HEK293 (cell line): ENCODE measurements around the gene PPIL6.

Experiments used
- BCL6B ChIP-seq: fragments of 450-650 bp; formaldehyde crosslinking; IDR thresholded peaks from 2 replicates; pipeline ENCODE4 v1.5.1; 2017; ENCODE audit warnings: missing biosample characterization, missing genetic modification characterization
- FEZF1 ChIP-seq: fragments of 450-650 bp; formaldehyde crosslinking; IDR thresholded peaks from 2 replicates; pipeline ENCODE4 v1.5.1; 2016; ENCODE audit warnings: missing biosample characterization, missing genetic modification characterization
- GFI1B ChIP-seq: fragments of 450-650 bp; formaldehyde crosslinking; IDR thresholded peaks from 2 replicates; pipeline ENCODE4 v1.5.1; 2016; ENCODE audit warnings: missing biosample characterization, missing genetic modification characterization
- HOXD13 ChIP-seq: sonication (generic); formaldehyde crosslinking; IDR thresholded peaks from 2 replicates; pipeline ENCODE4 v1.8.0; 2022; ENCODE audit warnings: missing genetic modification reagents, borderline replicate concordance
- KLF17 ChIP-seq: fragments of 450-650 bp; formaldehyde crosslinking; IDR thresholded peaks from 2 replicates; pipeline ENCODE4 v1.5.1; 2016; ENCODE audit warnings: missing biosample characterization, missing genetic modification characterization
- MEIS1 ChIP-seq: sonication (generic); formaldehyde crosslinking; IDR thresholded peaks from 2 replicates; pipeline ENCODE4 v1.8.1; 2022; ENCODE audit warnings: missing genetic modification reagents, mild to moderate bottlenecking, borderline replicate concordance
- OSR2 ChIP-seq: fragments of 450-650 bp; formaldehyde crosslinking; IDR thresholded peaks from 2 replicates; pipeline ENCODE4 v1.5.1; 2016; ENCODE audit warnings: missing biosample characterization, missing genetic modification characterization
- SP3 ChIP-seq: fragments of 450-650 bp; formaldehyde crosslinking; IDR thresholded peaks from 2 replicates; pipeline ENCODE4 v1.5.1; 2016; ENCODE audit warnings: missing biosample characterization, missing genetic modification characterization
- ZNF138 ChIP-seq: fragments of 450-650 bp; formaldehyde crosslinking; IDR thresholded peaks from 2 replicates; pipeline ENCODE4 v1.5.1; 2016; ENCODE audit warnings: missing biosample characterization, missing genetic modification characterization, borderline replicate concordance
- ZNF157 ChIP-seq: fragments of 450-650 bp; formaldehyde crosslinking; IDR thresholded peaks from 2 replicates; pipeline ENCODE4 v1.5.1; 2016; ENCODE audit warnings: missing biosample characterization, missing genetic modification characterization
- ZNF16 ChIP-seq: fragments of 450-650 bp; formaldehyde crosslinking; IDR thresholded peaks from 2 replicates; pipeline ENCODE4 v1.5.1; 2016; ENCODE audit warnings: low read depth, missing biosample characterization, missing genetic modification characterization
- ZNF324 ChIP-seq: fragments of 450-650 bp; formaldehyde crosslinking; IDR thresholded peaks from 2 replicates; pipeline ENCODE4 v1.5.1; 2016; ENCODE audit warnings: missing biosample characterization, missing genetic modification characterization
- ZNF362 ChIP-seq: fragments of 450-650 bp; formaldehyde crosslinking; IDR thresholded peaks from 2 replicates; pipeline ENCODE4 v1.5.1; 2016; ENCODE audit warnings: missing biosample characterization, missing genetic modification characterization
- ZNF37A ChIP-seq: fragments of 450-650 bp; IDR thresholded peaks from 2 replicates; pipeline ENCODE4 v1.5.1; 2018; ENCODE audit warnings: missing biosample characterization, missing genetic modification characterization
- ZNF549 ChIP-seq: fragments of 450-650 bp; IDR thresholded peaks from 2 replicates; pipeline ENCODE4 v1.5.1; 2018; ENCODE audit warnings: missing biosample characterization, missing genetic modification characterization, mild to moderate bottlenecking, inconsistent platforms, moderate library complexity
- ZNF561 ChIP-seq: fragments of 450-650 bp; IDR thresholded peaks from 2 replicates; pipeline ENCODE4 v1.5.1; 2018; ENCODE audit warnings: missing biosample characterization, missing genetic modification characterization, borderline replicate concordance
- ZNF600 ChIP-seq: fragments of 450-650 bp; formaldehyde crosslinking; IDR thresholded peaks from 2 replicates; pipeline ENCODE4 v1.5.1; 2016; ENCODE audit warnings: missing biosample characterization, missing genetic modification characterization
- ZNF621 ChIP-seq: fragments of 450-650 bp; formaldehyde crosslinking; IDR thresholded peaks from 2 replicates; pipeline ENCODE4 v1.5.1; 2017; ENCODE audit warnings: missing biosample characterization, missing genetic modification characterization
- ZNF660 ChIP-seq: fragments of 450-650 bp; IDR thresholded peaks from 2 replicates; pipeline ENCODE4 v1.5.1; 2018; ENCODE audit warnings: missing biosample characterization, mild to moderate bottlenecking, missing genetic modification characterization
- ZNF701 ChIP-seq: fragments of 450-650 bp; formaldehyde crosslinking; IDR thresholded peaks from 2 replicates; pipeline ENCODE4 v1.5.1; 2016; ENCODE audit warnings: missing biosample characterization, missing genetic modification characterization
- ZNF791 ChIP-seq: fragments of 450-650 bp; formaldehyde crosslinking; IDR thresholded peaks from 2 replicates; pipeline ENCODE4 v1.5.1; 2016; ENCODE audit warnings: missing biosample characterization, missing genetic modification characterization
- ZNF792 ChIP-seq: fragments of 450-650 bp; formaldehyde crosslinking; IDR thresholded peaks from 2 replicates; pipeline ENCODE4 v1.5.1; 2016; ENCODE audit warnings: missing biosample characterization, missing genetic modification characterization
- ZXDB ChIP-seq: fragments of 450-650 bp; formaldehyde crosslinking; IDR thresholded peaks from 2 replicates; pipeline ENCODE4 v1.5.1; 2016; ENCODE audit warnings: missing biosample characterization, missing genetic modification characterization
- TF ChIP-seq, protein P1 (sequence below): fragments of 450-650 bp; formaldehyde crosslinking; IDR thresholded peaks from 2 replicates; pipeline ENCODE4 v1.5.1; 2017; ENCODE audit warnings: missing biosample characterization, missing genetic modification characterization
- TF ChIP-seq, protein P2 (sequence below): fragments of 450-650 bp; formaldehyde crosslinking; IDR thresholded peaks from 2 replicates; pipeline ENCODE4 v1.5.1; 2016; ENCODE audit warnings: missing biosample characterization, missing genetic modification characterization
- TF ChIP-seq, protein P3 (sequence below): fragments of 450-650 bp; formaldehyde crosslinking; IDR thresholded peaks from 2 replicates; pipeline ENCODE4 v1.5.1; 2016; ENCODE audit warnings: missing biosample characterization, missing genetic modification characterization
- TF ChIP-seq, protein P4 (sequence below): fragments of 450-650 bp; formaldehyde crosslinking; IDR thresholded peaks from 2 replicates; pipeline ENCODE4; 2016; ENCODE audit warnings: missing biosample characterization, missing genetic modification characterization
- TF ChIP-seq, protein P5 (sequence below): fragments of 450-650 bp; formaldehyde crosslinking; IDR thresholded peaks from 2 replicates; pipeline ENCODE4 v1.5.1; 2016; ENCODE audit warnings: missing biosample characterization, missing genetic modification characterization

PPIL6 gene

GRCh38 chr6:109440331-109441068 is at the start of gene PPIL6, which contains the start of gene SMPD2 (continued):
- TF ChIP-seq, protein P1, sequence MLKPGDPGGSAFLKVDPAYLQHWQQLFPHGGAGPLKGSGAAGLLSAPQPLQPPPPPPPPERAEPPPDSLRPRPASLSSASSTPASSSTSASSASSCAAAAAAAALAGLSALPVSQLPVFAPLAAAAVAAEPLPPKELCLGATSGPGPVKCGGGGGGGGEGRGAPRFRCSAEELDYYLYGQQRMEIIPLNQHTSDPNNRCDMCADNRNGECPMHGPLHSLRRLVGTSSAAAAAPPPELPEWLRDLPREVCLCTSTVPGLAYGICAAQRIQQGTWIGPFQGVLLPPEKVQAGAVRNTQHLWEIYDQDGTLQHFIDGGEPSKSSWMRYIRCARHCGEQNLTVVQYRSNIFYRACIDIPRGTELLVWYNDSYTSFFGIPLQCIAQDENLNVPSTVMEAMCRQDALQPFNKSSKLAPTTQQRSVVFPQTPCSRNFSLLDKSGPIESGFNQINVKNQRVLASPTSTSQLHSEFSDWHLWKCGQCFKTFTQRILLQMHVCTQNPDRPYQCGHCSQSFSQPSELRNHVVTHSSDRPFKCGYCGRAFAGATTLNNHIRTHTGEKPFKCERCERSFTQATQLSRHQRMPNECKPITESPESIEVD (tag by site-specific recombination) = no peak
- TF ChIP-seq MEIS1 (CRISPR knock-in tag) (no peak), ZNF791 (no peak), ZNF621 (tag by site-specific recombination) (no peak), ZNF549 (tag by site-specific recombination) (no peak), ZNF362 (no peak), ZNF324 (tag by site-specific recombination) (peak; percentile 34; the same call in 1 of the 2 replicates), ZNF37A (tag by site-specific recombination) (no peak), OSR2 (tag by site-specific recombination) (no peak), ZNF792 (tag by site-specific recombination) (no peak), SP3 (tag by site-specific recombination) (peak; percentile 66), HOXD13 (no peak), ZNF157 (tag by site-specific recombination) (no peak), ZXDB (peak; percentile 49; the same call in 1 of the 2 replicates), ZNF660 (tag by site-specific recombination) (peak; percentile 68; the same call in 1 of the 2 replicates), BCL6B (tag by site-specific recombination) (no peak), ZNF701 (no peak), GFI1B (no peak), KLF17 (tag by site-specific recombination) (0 out of 2 replicates have a peak, but pooled peaks have one; percentile 2), ZNF16 (tag by site-specific recombination) (no peak), ZNF561 (tag by site-specific recombination) (peak; percentile 49), ZNF138 (tag by site-specific recombination) (no peak), ZNF600 (tag by site-specific recombination) (no peak), FEZF1 (tag by site-specific recombination) (no peak)
- TF ChIP-seq, protein P2, sequence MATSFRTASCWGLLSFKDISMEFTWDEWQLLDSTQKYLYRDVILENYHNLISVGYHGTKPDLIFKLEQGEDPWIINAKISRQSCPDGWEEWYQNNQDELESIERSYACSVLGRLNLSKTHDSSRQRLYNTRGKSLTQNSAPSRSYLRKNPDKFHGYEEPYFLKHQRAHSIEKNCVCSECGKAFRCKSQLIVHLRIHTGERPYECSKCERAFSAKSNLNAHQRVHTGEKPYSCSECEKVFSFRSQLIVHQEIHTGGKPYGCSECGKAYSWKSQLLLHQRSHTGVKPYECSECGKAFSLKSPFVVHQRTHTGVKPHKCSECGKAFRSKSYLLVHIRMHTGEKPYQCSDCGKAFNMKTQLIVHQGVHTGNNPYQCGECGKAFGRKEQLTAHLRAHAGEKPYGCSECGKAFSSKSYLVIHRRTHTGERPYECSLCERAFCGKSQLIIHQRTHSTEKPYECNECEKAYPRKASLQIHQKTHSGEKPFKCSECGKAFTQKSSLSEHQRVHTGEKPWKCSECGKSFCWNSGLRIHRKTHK (tag by site-specific recombination) = no peak
- TF ChIP-seq, protein P3, sequence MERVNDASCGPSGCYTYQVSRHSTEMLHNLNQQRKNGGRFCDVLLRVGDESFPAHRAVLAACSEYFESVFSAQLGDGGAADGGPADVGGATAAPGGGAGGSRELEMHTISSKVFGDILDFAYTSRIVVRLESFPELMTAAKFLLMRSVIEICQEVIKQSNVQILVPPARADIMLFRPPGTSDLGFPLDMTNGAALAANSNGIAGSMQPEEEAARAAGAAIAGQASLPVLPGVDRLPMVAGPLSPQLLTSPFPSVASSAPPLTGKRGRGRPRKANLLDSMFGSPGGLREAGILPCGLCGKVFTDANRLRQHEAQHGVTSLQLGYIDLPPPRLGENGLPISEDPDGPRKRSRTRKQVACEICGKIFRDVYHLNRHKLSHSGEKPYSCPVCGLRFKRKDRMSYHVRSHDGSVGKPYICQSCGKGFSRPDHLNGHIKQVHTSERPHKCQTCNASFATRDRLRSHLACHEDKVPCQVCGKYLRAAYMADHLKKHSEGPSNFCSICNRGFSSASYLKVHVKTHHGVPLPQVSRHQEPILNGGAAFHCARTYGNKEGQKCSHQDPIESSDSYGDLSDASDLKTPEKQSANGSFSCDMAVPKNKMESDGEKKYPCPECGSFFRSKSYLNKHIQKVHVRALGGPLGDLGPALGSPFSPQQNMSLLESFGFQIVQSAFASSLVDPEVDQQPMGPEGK = no peak; the same call in 1 of the 2 replicates
- TF ChIP-seq, protein P4, sequence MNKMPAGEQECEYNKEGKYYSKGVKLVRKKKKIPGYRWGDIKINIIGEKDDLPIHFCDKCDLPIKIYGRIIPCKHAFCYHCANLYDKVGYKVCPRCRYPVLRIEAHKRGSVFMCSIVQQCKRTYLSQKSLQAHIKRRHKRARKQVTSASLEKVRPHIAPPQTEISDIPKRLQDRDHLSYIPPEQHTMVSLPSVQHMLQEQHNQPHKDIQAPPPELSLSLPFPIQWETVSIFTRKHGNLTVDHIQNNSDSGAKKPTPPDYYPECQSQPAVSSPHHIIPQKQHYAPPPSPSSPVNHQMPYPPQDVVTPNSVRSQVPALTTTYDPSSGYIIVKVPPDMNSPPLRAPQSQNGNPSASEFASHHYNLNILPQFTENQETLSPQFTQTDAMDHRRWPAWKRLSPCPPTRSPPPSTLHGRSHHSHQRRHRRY (tag by site-specific recombination) = no peak
- TF ChIP-seq, protein P5, sequence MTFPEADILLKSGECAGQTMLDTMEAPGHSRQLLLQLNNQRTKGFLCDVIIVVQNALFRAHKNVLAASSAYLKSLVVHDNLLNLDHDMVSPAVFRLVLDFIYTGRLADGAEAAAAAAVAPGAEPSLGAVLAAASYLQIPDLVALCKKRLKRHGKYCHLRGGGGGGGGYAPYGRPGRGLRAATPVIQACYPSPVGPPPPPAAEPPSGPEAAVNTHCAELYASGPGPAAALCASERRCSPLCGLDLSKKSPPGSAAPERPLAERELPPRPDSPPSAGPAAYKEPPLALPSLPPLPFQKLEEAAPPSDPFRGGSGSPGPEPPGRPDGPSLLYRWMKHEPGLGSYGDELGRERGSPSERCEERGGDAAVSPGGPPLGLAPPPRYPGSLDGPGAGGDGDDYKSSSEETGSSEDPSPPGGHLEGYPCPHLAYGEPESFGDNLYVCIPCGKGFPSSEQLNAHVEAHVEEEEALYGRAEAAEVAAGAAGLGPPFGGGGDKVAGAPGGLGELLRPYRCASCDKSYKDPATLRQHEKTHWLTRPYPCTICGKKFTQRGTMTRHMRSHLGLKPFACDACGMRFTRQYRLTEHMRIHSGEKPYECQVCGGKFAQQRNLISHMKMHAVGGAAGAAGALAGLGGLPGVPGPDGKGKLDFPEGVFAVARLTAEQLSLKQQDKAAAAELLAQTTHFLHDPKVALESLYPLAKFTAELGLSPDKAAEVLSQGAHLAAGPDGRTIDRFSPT (tag by site-specific recombination) = no peak
